22Rv1 (cell line): ENCODE data around the gene IQSEC1.

Source experiments
- ZFX ChIP-seq: fragments of 450-650 bp; IDR thresholded peaks from 2 replicates; pipeline ENCODE4 v1.6.1; 2017; ENCODE audit warnings: antibody characterized with exemption, borderline replicate concordance
- TF ChIP-seq, protein P1 (sequence below): fragments of 450-650 bp; IDR thresholded peaks from 2 replicates; pipeline ENCODE4 v1.5.1; 2017; ENCODE audit warnings: mild to moderate bottlenecking

DNA sequence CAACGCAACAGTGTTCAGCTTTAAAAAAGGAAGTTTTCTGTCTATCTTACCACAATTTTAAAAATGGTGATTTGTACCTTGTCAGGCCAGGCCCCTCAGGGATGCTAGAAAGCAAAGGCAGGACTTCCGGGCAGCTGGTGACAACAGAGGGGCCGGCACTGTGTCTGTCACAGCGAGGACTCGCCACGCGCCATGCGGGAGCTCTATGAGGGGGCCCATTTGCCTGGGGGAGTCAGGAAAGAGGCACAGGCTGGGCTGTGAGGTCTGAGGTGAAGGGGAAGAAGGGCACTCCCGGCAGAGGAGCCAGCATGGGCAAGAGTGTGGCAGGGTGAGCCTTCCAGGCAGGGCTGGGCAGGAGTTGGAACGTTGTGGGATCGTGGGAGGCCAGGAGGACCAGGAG lies 7.0 kb downstream of the IQSEC1 start:
- TF ChIP-seq, protein P1, sequence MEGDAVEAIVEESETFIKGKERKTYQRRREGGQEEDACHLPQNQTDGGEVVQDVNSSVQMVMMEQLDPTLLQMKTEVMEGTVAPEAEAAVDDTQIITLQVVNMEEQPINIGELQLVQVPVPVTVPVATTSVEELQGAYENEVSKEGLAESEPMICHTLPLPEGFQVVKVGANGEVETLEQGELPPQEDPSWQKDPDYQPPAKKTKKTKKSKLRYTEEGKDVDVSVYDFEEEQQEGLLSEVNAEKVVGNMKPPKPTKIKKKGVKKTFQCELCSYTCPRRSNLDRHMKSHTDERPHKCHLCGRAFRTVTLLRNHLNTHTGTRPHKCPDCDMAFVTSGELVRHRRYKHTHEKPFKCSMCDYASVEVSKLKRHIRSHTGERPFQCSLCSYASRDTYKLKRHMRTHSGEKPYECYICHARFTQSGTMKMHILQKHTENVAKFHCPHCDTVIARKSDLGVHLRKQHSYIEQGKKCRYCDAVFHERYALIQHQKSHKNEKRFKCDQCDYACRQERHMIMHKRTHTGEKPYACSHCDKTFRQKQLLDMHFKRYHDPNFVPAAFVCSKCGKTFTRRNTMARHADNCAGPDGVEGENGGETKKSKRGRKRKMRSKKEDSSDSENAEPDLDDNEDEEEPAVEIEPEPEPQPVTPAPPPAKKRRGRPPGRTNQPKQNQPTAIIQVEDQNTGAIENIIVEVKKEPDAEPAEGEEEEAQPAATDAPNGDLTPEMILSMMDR, result no peak
- TF ChIP-seq ZFX, result no peak
